Measurements from ENCODE around the gene MSANTD2. TPM values are rescaled to one million over a fixed set of nuclear protein-coding genes. Genes with fewer than 3 reads are reported as not detected.
A peak's percentile ranks its signal among the peaks of the same experiment; 100 is the strongest.

Gene MSANTD2
- total RNA-seq, 1 donor from 2014 or later = 15.2 TPM

DNA sequence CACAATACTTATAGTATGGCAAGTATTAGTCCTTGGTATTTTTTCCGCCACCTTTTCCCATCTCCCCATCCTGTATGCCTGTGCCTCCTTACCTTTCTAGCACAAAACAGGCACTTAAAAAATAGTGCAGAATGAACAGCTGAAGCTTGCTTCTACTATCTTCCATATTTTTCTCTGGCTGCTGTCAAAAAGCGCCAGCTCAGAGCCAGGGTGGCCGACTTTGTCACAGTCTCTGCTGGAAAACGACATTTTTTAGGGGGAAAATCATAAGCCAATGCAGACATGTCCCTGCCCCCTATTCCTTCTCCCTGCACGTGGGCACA is 38.6 kb upstream of the MSANTD2 start:
- H3K27me3 Mint-ChIP-seq (ENCODE audit: unreplicated experiment) = peaks cover 58% of the 10 kb centered on the region
- H3K4me1 Mint-ChIP-seq (ENCODE audit: unreplicated experiment) = peaks cover 21% of the 10 kb centered on the region
- no peaks in the 10 kb centered on the region for H3K9me3 Mint-ChIP-seq (ENCODE audit: unreplicated experiment)
- no peak overlapping the region for H3K27ac Mint-ChIP-seq (ENCODE audit: unreplicated experiment)
- no peak for TF ChIP-seq CTCF (IDR thresholded peaks at IDR 0.05)
- no peaks in the 10 kb centered on the region for H3K36me3 Mint-ChIP-seq (ENCODE audit: unreplicated experiment)
- peak overlapping the region; percentile 30 for H3K4me3 Mint-ChIP-seq (ENCODE audit: unreplicated experiment)
- no peak for DNase-seq (ENCODE audit: extremely low spot score, unreplicated experiment)

GRCh38 chr11:124837491-124837856 is 37.3 kb upstream of the MSANTD2 start:
- H3K36me3 Mint-ChIP-seq (ENCODE audit: unreplicated experiment) = no peaks in the 10 kb centered on the region
- DNase-seq (ENCODE audit: extremely low spot score, unreplicated experiment) = peak; percentile 53
- peaks cover 17% of the 10 kb centered on the region for H3K4me1 Mint-ChIP-seq (ENCODE audit: unreplicated experiment)
- no peak overlapping the region for H3K27ac Mint-ChIP-seq (ENCODE audit: unreplicated experiment)
- H3K27me3 Mint-ChIP-seq (ENCODE audit: unreplicated experiment) = peaks cover 55% of the 10 kb centered on the region
- no peak overlapping the region for H3K4me3 Mint-ChIP-seq (ENCODE audit: unreplicated experiment)
- no peaks in the 10 kb centered on the region for H3K9me3 Mint-ChIP-seq (ENCODE audit: unreplicated experiment)
- TF ChIP-seq CTCF (IDR thresholded peaks at IDR 0.05) = peak; percentile 27

DNA sequence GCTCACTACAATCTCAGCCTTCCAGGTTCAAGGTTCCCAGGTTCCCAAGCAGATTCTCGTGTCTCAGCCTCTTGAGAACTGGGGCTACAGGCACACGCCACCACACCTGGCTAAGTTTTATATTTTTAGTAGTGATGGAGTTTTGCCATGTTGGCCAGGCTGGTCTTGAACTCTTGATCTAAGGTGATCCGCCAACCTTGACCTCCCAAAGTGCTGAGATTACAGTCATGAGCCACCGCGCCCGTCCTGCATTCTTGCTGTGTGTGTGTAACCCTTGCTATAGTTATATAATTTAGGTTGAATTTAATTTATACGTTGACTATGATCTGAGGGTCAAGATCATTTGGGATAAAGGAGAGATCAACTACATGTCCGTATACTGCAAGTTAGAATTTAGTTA is 35.7 kb upstream of the MSANTD2 start:
- no peak for DNase-seq (ENCODE audit: extremely low spot score, unreplicated experiment)
- no peak for TF ChIP-seq CTCF (IDR thresholded peaks at IDR 0.05)
- Mint-ChIP-seq H3K36me3 (ENCODE audit: unreplicated experiment) (no peaks in the 10 kb centered on the region), H3K4me3 (ENCODE audit: unreplicated experiment) (peak overlapping the region; percentile 71), H3K27me3 (ENCODE audit: unreplicated experiment) (peaks cover 44% of the 10 kb centered on the region), H3K4me1 (ENCODE audit: unreplicated experiment) (peaks cover 17% of the 10 kb centered on the region), H3K9me3 (ENCODE audit: unreplicated experiment) (no peaks in the 10 kb centered on the region), H3K27ac (ENCODE audit: unreplicated experiment) (peak overlapping the region; percentile 91)

GRCh38 chr11:124834526-124835180 is 34.4 kb upstream of the MSANTD2 start:
- TF ChIP-seq CTCF (IDR thresholded peaks at IDR 0.05) = no peak
- peaks cover 33% of the 10 kb centered on the region for H3K27me3 Mint-ChIP-seq (ENCODE audit: unreplicated experiment)
- peaks cover 13% of the 10 kb centered on the region for H3K4me1 Mint-ChIP-seq (ENCODE audit: unreplicated experiment)
- DNase-seq (ENCODE audit: extremely low spot score, unreplicated experiment) = no peak
- H3K36me3 Mint-ChIP-seq (ENCODE audit: unreplicated experiment) = no peaks in the 10 kb centered on the region
- H3K27ac Mint-ChIP-seq (ENCODE audit: unreplicated experiment) = no peak overlapping the region
- H3K4me3 Mint-ChIP-seq (ENCODE audit: unreplicated experiment) = no peak overlapping the region
- H3K9me3 Mint-ChIP-seq (ENCODE audit: unreplicated experiment) = no peaks in the 10 kb centered on the region

DNA sequence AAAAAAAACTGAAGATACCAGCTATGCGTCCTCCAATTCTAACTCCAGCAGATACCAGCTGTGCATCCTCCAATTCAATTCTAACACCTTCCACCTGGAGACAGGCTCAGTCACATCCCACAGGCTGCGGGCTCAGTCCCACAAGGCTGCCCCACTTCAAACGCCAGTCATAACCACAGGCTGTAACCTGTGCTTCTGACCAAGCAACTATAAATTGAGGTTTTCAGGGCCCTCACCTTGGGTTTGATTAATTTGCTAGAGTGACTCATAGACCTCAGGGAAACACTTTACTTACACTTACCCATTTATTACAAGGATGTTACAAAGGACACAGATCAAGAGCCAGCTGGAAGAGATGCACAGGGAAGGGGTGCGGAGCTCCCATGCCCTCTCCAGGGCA is 32.4 kb upstream of the MSANTD2 start:
- Mint-ChIP-seq H3K4me1 (ENCODE audit: unreplicated experiment) (peaks cover 11% of the 10 kb centered on the region), H3K36me3 (ENCODE audit: unreplicated experiment) (no peaks in the 10 kb centered on the region), H3K9me3 (ENCODE audit: unreplicated experiment) (no peaks in the 10 kb centered on the region), H3K4me3 (ENCODE audit: unreplicated experiment) (no peak overlapping the region), H3K27me3 (ENCODE audit: unreplicated experiment) (peaks cover 28% of the 10 kb centered on the region), H3K27ac (ENCODE audit: unreplicated experiment) (no peak overlapping the region)
- no peak for TF ChIP-seq CTCF (IDR thresholded peaks at IDR 0.05)
- peak; percentile 48 for DNase-seq (ENCODE audit: extremely low spot score, unreplicated experiment)
